H9 (cell line): ENCODE data around the gene CTAG1B. TPM values are rescaled to one million over a fixed set of nuclear protein-coding genes. Genes with fewer than 3 reads are reported as not detected.

Experiments used
- DNase-seq: peaks from one replicate; pipeline ENCODE4 v3.0.0-alpha.2; 2017
- H2AFZ ChIP-seq: one replicate; pipeline ENCODE4 v1.6.1; 2013; ENCODE audit warnings: mild to moderate bottlenecking, low read length, control low read depth, moderate library complexity
- H2AK5ac ChIP-seq: 2 replicates; pipeline ENCODE4 v1.6.1; 2013; ENCODE audit warnings: low read length, control low read depth, mixed read lengths; ENCODE audit not compliant: insufficient read length
- H2BK120ac ChIP-seq: one replicate; pipeline ENCODE4 v1.6.1; 2013; ENCODE audit warnings: low read depth, mild to moderate bottlenecking, low read length, control low read depth, inconsistent platforms; ENCODE audit not compliant: poor library complexity, severe bottlenecking
- H2BK12ac ChIP-seq: 2 replicates; pipeline ENCODE4 v1.6.1; 2013; ENCODE audit warnings: low read length, control low read depth, mixed read lengths, low read depth; ENCODE audit not compliant: insufficient read length
- H2BK15ac ChIP-seq: 2 replicates; pipeline ENCODE4 v1.6.1; 2013; ENCODE audit warnings: low read depth, low read length, control low read depth
- H2BK20ac ChIP-seq: one replicate; pipeline ENCODE4 v1.6.1; 2013; ENCODE audit warnings: low read depth, mild to moderate bottlenecking, low read length, control low read depth, inconsistent platforms; ENCODE audit not compliant: poor library complexity, severe bottlenecking
- H2BK5ac ChIP-seq: 2 replicates; pipeline ENCODE4 v1.6.1; 2013; ENCODE audit warnings: low read length, control low read depth, mixed read lengths; ENCODE audit not compliant: insufficient read length
- H3K14ac ChIP-seq: 2 replicates; pipeline ENCODE4 v1.6.1; 2013; ENCODE audit warnings: low read length, control low read depth; ENCODE audit not compliant: insufficient read depth
- H3K18ac ChIP-seq: 2 replicates; pipeline ENCODE4 v1.6.1; 2013; ENCODE audit warnings: low read depth, mild to moderate bottlenecking, mixed read lengths, low read length, control low read depth; ENCODE audit not compliant: insufficient read length
- H3K23ac ChIP-seq: 2 replicates; pipeline ENCODE4 v1.6.1; 2013; ENCODE audit warnings: low read length, control low read depth, mixed read lengths, low read depth; ENCODE audit not compliant: insufficient read length
- H3K23me2 ChIP-seq: 2 replicates; pipeline ENCODE4 v1.6.1; 2013; ENCODE audit warnings: low read depth, mild to moderate bottlenecking, mixed read lengths, low read length, control low read depth; ENCODE audit not compliant: insufficient read length, poor library complexity, severe bottlenecking
- H3K27ac ChIP-seq: 2 replicates; pipeline ENCODE4 v1.5.1; 2013; ENCODE audit warnings: low read length, control low read depth, mixed read lengths, low read depth; ENCODE audit not compliant: insufficient read length
- H3K27me3 ChIP-seq: 2 replicates; pipeline ENCODE4 v1.6.1; 2013; ENCODE audit warnings: low read length, control low read depth, inconsistent platforms; ENCODE audit not compliant: insufficient read depth
- H3K4ac ChIP-seq: 2 replicates; pipeline ENCODE4 v1.6.1; 2013; ENCODE audit warnings: low read depth, mild to moderate bottlenecking, control low read depth, inconsistent platforms, low read length, moderate library complexity
- H3K4me1 ChIP-seq: 2 replicates; pipeline ENCODE4 v1.6.1; 2013; ENCODE audit warnings: low read length, control low read depth, inconsistent platforms; ENCODE audit not compliant: insufficient read depth
- H3K4me2 ChIP-seq: 2 replicates; pipeline ENCODE4 v1.6.1; 2013; ENCODE audit warnings: low read length, control low read depth, mixed read lengths; ENCODE audit not compliant: insufficient read length, insufficient read depth
- H3K56ac ChIP-seq: 2 replicates; pipeline ENCODE4 v1.6.1; 2013; ENCODE audit warnings: low read depth, mild to moderate bottlenecking, mixed read lengths, low read length, control low read depth; ENCODE audit not compliant: insufficient read length
- H3K79me1 ChIP-seq: 2 replicates; pipeline ENCODE4 v1.6.1; 2013; ENCODE audit warnings: low read depth, mild to moderate bottlenecking, moderate library complexity, low read length, control low read depth, inconsistent platforms; ENCODE audit not compliant: insufficient read depth, poor library complexity, severe bottlenecking
- H3K79me2 ChIP-seq: 2 replicates; pipeline ENCODE4 v1.6.1; 2013; ENCODE audit warnings: low read length, control low read depth, inconsistent platforms; ENCODE audit not compliant: insufficient read depth
- H3K9ac ChIP-seq: 2 replicates; pipeline ENCODE4 v1.6.1; 2013; ENCODE audit warnings: low read length, control low read depth, mixed read lengths; ENCODE audit not compliant: insufficient read length; ENCODE audit errors: extremely low read depth
- H3K9me3 ChIP-seq: one replicate; pipeline ENCODE4 v1.6.1; 2013; ENCODE audit warnings: low read depth, low read length, inconsistent platforms; ENCODE audit not compliant: control insufficient read depth
- H3T11ph ChIP-seq: one replicate; pipeline ENCODE4 v1.6.1; 2013; ENCODE audit warnings: mild to moderate bottlenecking, low read length, control low read depth, inconsistent platforms
- H4K20me1 ChIP-seq: one replicate; pipeline ENCODE4 v1.6.1; 2013; ENCODE audit not compliant: control insufficient read depth, insufficient read length, insufficient read depth
- H4K5ac ChIP-seq: 2 replicates; pipeline ENCODE4 v1.6.1; 2013; ENCODE audit warnings: low read depth, mild to moderate bottlenecking, mixed read lengths, low read length, control low read depth; ENCODE audit not compliant: insufficient read length
- H4K8ac ChIP-seq: replicated peaks from 2 replicates; pipeline ENCODE4 v1.6.1; 2013; ENCODE audit warnings: low read length, control low read depth, mixed read lengths, low read depth; ENCODE audit not compliant: insufficient read length
- H4K91ac ChIP-seq: 2 replicates; pipeline ENCODE4 v1.6.1; 2013; ENCODE audit warnings: low read depth, mild to moderate bottlenecking, moderate library complexity, mixed read lengths, low read length, control low read depth; ENCODE audit not compliant: insufficient read length
- H3K27ac Mint-ChIP-seq, 3 experiments: 2 replicates in 2 of 3; 3 replicates in 1 of 3; pipeline ENCODE4 v1.8.0; 2020 to 2021; ENCODE audit warnings: mixed read lengths in 3 of 3, mild to moderate bottlenecking in 1 of 3, moderate library complexity in 1 of 3
- H3K27me3 Mint-ChIP-seq: 2 replicates; pipeline ENCODE4 v1.8.0; 2021; ENCODE audit warnings: low read depth, mild to moderate bottlenecking, moderate library complexity, mixed read lengths
- H3K36me3 Mint-ChIP-seq, 3 experiments: 2 replicates in 2 of 3; 3 replicates in 1 of 3; pipeline ENCODE4 v1.8.0; 2020 to 2021; ENCODE audit warnings: low read depth in 3 of 3, mixed read lengths in 3 of 3; ENCODE audit not compliant: insufficient read depth in 1 of 3
- H3K4me1 Mint-ChIP-seq, 2 experiments: 2 replicates each; pipeline ENCODE4 v1.8.0; 2020; ENCODE audit warnings: mixed read lengths in 2 of 2
- H3K4me3 Mint-ChIP-seq, 2 experiments: 2 replicates in 1 of 2; 3 replicates in 1 of 2; pipeline ENCODE4 v1.8.0; 2020 to 2021; ENCODE audit warnings: mild to moderate bottlenecking in 2 of 2, mixed read lengths in 2 of 2, moderate library complexity in 1 of 2
- H3K9me3 Mint-ChIP-seq, 2 experiments: 2 replicates in 1 of 2; 3 replicates in 1 of 2; pipeline ENCODE4 v1.8.0; 2020; ENCODE audit warnings: mild to moderate bottlenecking in 2 of 2, mixed read lengths in 2 of 2, moderate library complexity in 1 of 2
- WGBS: extraction: QIAGEN DNeasy Blood & Tissue Kit; methylation state at CpG from one replicate; pipeline ENCODE4 v1.1.7; 2013; ENCODE audit warnings: missing lambda C conversion rate, low lambda C conversion rate, mixed read lengths; ENCODE audit not compliant: insufficient read length; ENCODE audit errors: extremely low coverage; 5-methylcytosine and 5-hydroxymethylcytosine counted together
- total RNA-seq: library from RNA; stranded (reverse); gene quantifications from 2 replicates; pipeline ENCODE4 v1.2.1, GENCODE V29; 2021
- TF ChIP-seq, protein P1 (sequence below): fragments of 200-600 bp; sonication (generic); conservative IDR thresholded peaks from 3 replicates; pipeline ENCODE4 v1.8.0; 2021; ENCODE audit warnings: antibody characterized with exemption, mild to moderate bottlenecking

Gene CTAG1B
- total RNA-seq, 1 experiment from 2014 or later, result not detected

DNA sequence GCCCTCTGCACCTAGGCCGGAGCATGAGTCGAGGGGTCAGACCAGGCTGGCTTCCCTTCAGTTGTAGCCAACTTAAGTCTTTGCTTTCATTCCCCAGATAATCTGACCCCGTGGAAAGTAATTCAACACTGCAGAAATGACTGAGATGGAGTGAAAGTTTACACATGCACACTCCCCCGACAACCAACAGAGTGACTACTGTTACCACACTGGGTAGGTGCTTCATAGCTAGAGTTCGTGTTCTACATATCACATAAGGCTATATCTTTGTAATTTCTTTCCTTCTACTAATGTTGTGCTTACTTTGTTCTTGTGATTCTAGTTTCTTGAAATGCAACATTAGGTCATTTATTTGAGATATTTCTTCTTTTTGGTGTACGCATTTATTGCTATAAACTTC is 41.5 kb upstream of the CTAG1B start:
- Histone ChIP-seq H3K4me2 (no peak overlapping the region), H4K20me1 (no peaks in the 10 kb centered on the region), H2AK5ac (no peak overlapping the region), H3K27ac (no peak overlapping the region), H3K18ac (no peak overlapping the region), H2BK12ac (no peak overlapping the region), H3K4me1 (no peaks in the 10 kb centered on the region), H2BK120ac (no peak overlapping the region), H2BK5ac (no peak overlapping the region), H2AFZ (no peak overlapping the region), H2BK20ac (no peak overlapping the region), H3K14ac (no peak overlapping the region), H3K9me3 (peaks cover 57% of the 10 kb centered on the region), H3K9ac (no peak overlapping the region), H3K56ac (no peak overlapping the region), H3K79me2 (no peaks in the 10 kb centered on the region), H4K5ac (no peak overlapping the region), H3K23ac (no peak overlapping the region), H3K79me1 (no peaks in the 10 kb centered on the region), H4K8ac (no peak overlapping the region), H4K91ac (no peak overlapping the region), H3K4ac (no peak overlapping the region), H2BK15ac (no peak overlapping the region), H3K27me3 (no peaks in the 10 kb centered on the region), H3T11ph (no peak overlapping the region), H3K23me2 (no peaks in the 10 kb centered on the region)
- Mint-ChIP-seq H3K27ac (no peak overlapping the region), H3K36me3 (peaks cover 0 to 6% (median 5%) of the 10 kb centered on the region in 3 experiments; a peak in 3 of 7 replicates), H3K9me3 (peaks cover 83 to 85% of the 10 kb centered on the region in 2 experiments), H3K4me1 (no peaks in the 10 kb centered on the region), H3K27me3 (peaks cover 5% of the 10 kb centered on the region), H3K4me3 (no peak overlapping the region)
- no CpG with 5 or more reads among the region's 6 CpGs for WGBS
- no peak for DNase-seq
- TF ChIP-seq, protein P1, sequence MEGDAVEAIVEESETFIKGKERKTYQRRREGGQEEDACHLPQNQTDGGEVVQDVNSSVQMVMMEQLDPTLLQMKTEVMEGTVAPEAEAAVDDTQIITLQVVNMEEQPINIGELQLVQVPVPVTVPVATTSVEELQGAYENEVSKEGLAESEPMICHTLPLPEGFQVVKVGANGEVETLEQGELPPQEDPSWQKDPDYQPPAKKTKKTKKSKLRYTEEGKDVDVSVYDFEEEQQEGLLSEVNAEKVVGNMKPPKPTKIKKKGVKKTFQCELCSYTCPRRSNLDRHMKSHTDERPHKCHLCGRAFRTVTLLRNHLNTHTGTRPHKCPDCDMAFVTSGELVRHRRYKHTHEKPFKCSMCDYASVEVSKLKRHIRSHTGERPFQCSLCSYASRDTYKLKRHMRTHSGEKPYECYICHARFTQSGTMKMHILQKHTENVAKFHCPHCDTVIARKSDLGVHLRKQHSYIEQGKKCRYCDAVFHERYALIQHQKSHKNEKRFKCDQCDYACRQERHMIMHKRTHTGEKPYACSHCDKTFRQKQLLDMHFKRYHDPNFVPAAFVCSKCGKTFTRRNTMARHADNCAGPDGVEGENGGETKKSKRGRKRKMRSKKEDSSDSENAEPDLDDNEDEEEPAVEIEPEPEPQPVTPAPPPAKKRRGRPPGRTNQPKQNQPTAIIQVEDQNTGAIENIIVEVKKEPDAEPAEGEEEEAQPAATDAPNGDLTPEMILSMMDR, result no peak
